Naive thymus-derived CD4-positive, alpha-beta T cell (primary cell): ENCODE results near the gene GPX4. TPM values are rescaled to one million over a fixed set of nuclear protein-coding genes. Genes with fewer than 3 reads are reported as not detected.

ENCODE experiments used
- ATAC-seq: fragments of 150-1000 bp; cut with Tn5 transposase; 2 replicates; pipeline ENCODE4 v1.10.0; 2021; ENCODE audit warnings: mild to moderate bottlenecking, moderate library complexity
- CTCF ChIA-PET: fragments of 350-600 bp; sonication (Branson Sonifier 250); formaldehyde crosslinking; loops from one replicate; lab custom pipeline; 2021; ENCODE audit warnings: antibody characterized with exemption; lab: Charles Lee
- POLR2A ChIA-PET: fragments of 350-600 bp; sonication (Branson Sonifier 250); formaldehyde crosslinking; loops from one replicate; lab custom pipeline; 2021; ENCODE audit warnings: antibody characterized with exemption, inconsistent platforms; lab: Charles Lee
- DNase-seq, 9 donors: peaks; one replicate each; pipeline versions ENCODE4 v3.0.0 to v3.0.0-alpha.2; 2020 to 2022; ENCODE audit warnings: mixed read lengths in 1 of 9
- H3K27ac ChIP-seq: one replicate; pipeline ENCODE4 v1.7.0; 2013; ENCODE audit warnings: mild to moderate bottlenecking, low read depth, low read length, moderate library complexity
- H3K27me3 ChIP-seq, 2 donors: one replicate each; pipeline ENCODE4 v1.7.0; 2013; ENCODE audit warnings: low read length in 2 of 2, mild to moderate bottlenecking in 2 of 2, moderate library complexity in 2 of 2; ENCODE audit not compliant: control insufficient read depth in 2 of 2, insufficient read depth in 2 of 2
- H3K36me3 ChIP-seq, 3 experiments: 1 replicate in 2 of 3; 2 replicates in 1 of 3; pipeline ENCODE4 v1.7.0; 2013; ENCODE audit warnings: low read length in 3 of 3, mild to moderate bottlenecking in 3 of 3, moderate library complexity in 1 of 3; ENCODE audit not compliant: insufficient read depth in 3 of 3, control insufficient read depth in 2 of 3
- H3K4me1 ChIP-seq, 2 donors: one replicate each; pipeline ENCODE4 v1.7.0; 2013; ENCODE audit warnings: low read length in 2 of 2, mild to moderate bottlenecking in 2 of 2, moderate library complexity in 1 of 2; ENCODE audit not compliant: control insufficient read depth in 2 of 2, insufficient read depth in 2 of 2
- H3K4me3 ChIP-seq: 2 replicates; pipeline ENCODE4 v1.7.0; 2013; ENCODE audit warnings: mild to moderate bottlenecking, low read length
- H3K9me3 ChIP-seq, 3 experiments: 1 replicate in 2 of 3; 2 replicates in 1 of 3; pipeline ENCODE4 v1.7.0; 2013; ENCODE audit warnings: low read length in 3 of 3; ENCODE audit not compliant: control insufficient read depth in 2 of 3
- H3K27ac Mint-ChIP-seq, 9 donors: one replicate each; pipeline ENCODE4 v1.8.0; 2020 to 2022; ENCODE audit warnings: mixed read lengths in 9 of 9, mild to moderate bottlenecking in 8 of 9, moderate library complexity in 5 of 9, inconsistent platforms in 2 of 9
- H3K27me3 Mint-ChIP-seq, 5 donors: one replicate each; pipeline ENCODE4 v1.8.0; 2021 to 2022; ENCODE audit warnings: mixed read lengths in 5 of 5, mild to moderate bottlenecking in 1 of 5
- H3K36me3 Mint-ChIP-seq, 5 donors: one replicate each; pipeline ENCODE4 v1.8.0; 2020 to 2022; ENCODE audit warnings: mixed read lengths in 5 of 5, mild to moderate bottlenecking in 3 of 5, inconsistent platforms in 1 of 5
- H3K4me1 Mint-ChIP-seq, 7 donors: one replicate each; pipeline ENCODE4 v1.8.0; 2020 to 2022; ENCODE audit warnings: mixed read lengths in 7 of 7, mild to moderate bottlenecking in 3 of 7, inconsistent platforms in 1 of 7
- H3K4me3 Mint-ChIP-seq, 10 donors: one replicate each; pipeline ENCODE4 v1.8.0; 2020 to 2022; ENCODE audit warnings: mild to moderate bottlenecking in 10 of 10, mixed read lengths in 10 of 10, moderate library complexity in 6 of 10, inconsistent platforms in 2 of 10
- H3K9me3 Mint-ChIP-seq, 11 donors: one replicate each; pipeline ENCODE4 v1.8.0; 2020 to 2022; ENCODE audit warnings: mixed read lengths in 11 of 11, mild to moderate bottlenecking in 4 of 11, inconsistent platforms in 1 of 11, moderate library complexity in 1 of 11
- intact Hi-C, 2 donors: fragments of 100-400 bp; cut with micrococcal nuclease; formaldehyde crosslinking; loops; one replicate each; pipeline ENCODE4 v1.15.1; 2023
- polyA plus RNA-seq, 2 donors: library from polyadenylated mRNA; unstranded; fragments of 300-500 nt; fragmentation: Illumina TruSeq; gene quantifications; one replicate each; pipeline ENCODE4 v1.2.3, GENCODE V29; 2021
- total RNA-seq, 6 experiments: library from RNA in 5 of 6; stranded (reverse) in 5 of 6; gene quantifications; 1 replicate in 5 of 6; 2 replicates in 1 of 6; pipeline ENCODE4 v1.2.3 and lab custom pipeline; 2021 to 2026

GPX4 gene
- total and polyA plus RNA-seq, 7 experiments from 2014 or later = 122 to 522 (median 228) TPM

- ATAC-seq (no peak), DNase-seq (no peak)
- no peaks in the 10 kb centered on the region for H3K9me3 Mint-ChIP-seq
- Histone ChIP-seq H3K27me3 (no peaks in the 10 kb centered on the region), H3K4me1 (no peaks in the 10 kb centered on the region), H3K27ac (no peak overlapping the region), H3K4me3 (no peak overlapping the region), H3K9me3 (no peaks in the 10 kb centered on the region), H3K36me3 (peaks cover 17 to 95% (median 30%) of the 10 kb centered on the region in 3 experiments)
- POLR2A ChIA-PET = interaction anchor here (1.2 kb wide), 1 partner anchor 15 kb away, joined by 3 read pairs; no protein-coding TSS in a partner anchor
- H3K4me1 Mint-ChIP-seq = peaks cover 0 to 11% (median 5%) of the 10 kb centered on the region in 7 donors
- H3K27ac Mint-ChIP-seq = peak overlapping the region in 1 of 9 donors; percentile 43
- no peaks in the 10 kb centered on the region for H3K27me3 Mint-ChIP-seq
- intact Hi-C loops = no loop called here
- no peak overlapping the region for H3K4me3 Mint-ChIP-seq
- CTCF ChIA-PET = interaction anchor here (0.6 to 1.8 kb wide), 3 partner anchors 10 to 343 kb away, joined by 3 to 4 read pairs (median 3); no protein-coding TSS in a partner anchor
- peaks cover 0 to 13% (median 0%) of the 10 kb centered on the region in 5 donors for H3K36me3 Mint-ChIP-seq
Measured at GRCh38 chr19:1123381-1123780, 19.6 kb downstream of the GPX4 start.

GRCh38 chr19:1123885-1124677 is 20.3 kb downstream of the GPX4 start:
- Histone ChIP-seq H3K27me3 (no peaks in the 10 kb centered on the region), H3K4me3 (no peak overlapping the region), H3K4me1 (peaks cover 0 to 3% of the 10 kb centered on the region in 2 donors), H3K36me3 (peaks cover 17 to 88% (median 30%) of the 10 kb centered on the region in 3 experiments), H3K27ac (no peak overlapping the region), H3K9me3 (no peaks in the 10 kb centered on the region)
- peaks cover 0 to 14% (median 7%) of the 10 kb centered on the region in 7 donors for H3K4me1 Mint-ChIP-seq
- no peaks in the 10 kb centered on the region for H3K9me3 Mint-ChIP-seq
- intact Hi-C loops = no loop called here
- DNase-seq (no peak), ATAC-seq (no peak)
- no peak overlapping the region for H3K27ac Mint-ChIP-seq
- POLR2A ChIA-PET = interaction anchor here (1.2 kb wide), 1 partner anchor 16 kb away, joined by 3 read pairs; no protein-coding TSS in a partner anchor
- CTCF ChIA-PET = interaction anchor here (0.5 to 1.8 kb wide), 4 partner anchors 10 to 81 kb away, joined by 3 to 4 read pairs (median 4); no protein-coding TSS in a partner anchor
- peaks cover 0 to 13% (median 0%) of the 10 kb centered on the region in 5 donors for H3K36me3 Mint-ChIP-seq
- no peaks in the 10 kb centered on the region for H3K27me3 Mint-ChIP-seq
- no peak overlapping the region for H3K4me3 Mint-ChIP-seq

- CTCF ChIA-PET = no interaction called here
Measured at GRCh38 chr19:1125601-1126467, 22.0 kb downstream of the GPX4 start.

DNA sequence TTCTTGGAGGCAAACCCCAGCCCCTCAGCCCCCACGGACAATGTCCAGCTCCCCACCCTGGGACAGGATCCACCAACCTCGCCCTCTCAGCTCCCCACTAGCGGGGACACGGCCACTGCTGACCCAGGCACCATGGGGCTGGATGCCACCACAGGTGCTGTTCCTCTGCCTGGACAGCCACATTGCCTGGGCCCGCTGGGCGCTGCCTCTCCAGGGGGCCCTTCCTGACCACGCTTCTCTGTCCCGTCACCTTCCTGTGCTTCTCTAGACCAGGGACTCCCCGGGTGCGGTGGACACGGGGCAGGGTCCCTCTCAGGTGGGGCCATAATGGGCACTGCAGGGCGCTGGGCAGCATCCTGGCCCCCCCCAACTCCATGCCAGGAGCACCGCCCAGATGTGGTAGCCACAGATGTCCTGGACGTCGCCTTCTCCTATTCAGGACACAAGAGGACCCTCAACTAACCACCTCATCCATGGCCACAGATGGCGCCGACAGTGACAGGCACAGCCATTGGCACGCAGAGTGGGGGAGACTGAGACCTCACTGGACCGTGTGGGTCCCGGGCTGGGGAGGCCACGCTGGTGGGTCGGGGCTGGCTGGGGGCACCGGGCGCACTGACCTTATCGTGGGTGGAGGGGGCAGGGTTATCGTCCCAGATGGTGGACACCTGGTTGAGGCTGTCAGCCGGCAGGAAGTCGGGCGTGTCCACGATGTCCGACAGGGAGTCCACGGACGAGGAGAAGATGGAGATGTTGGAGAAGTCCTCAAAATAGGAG is 23.4 kb downstream of the GPX4 start:
- ChIA-PET POLR2A (no interaction called here), CTCF (no interaction called here)
- Histone ChIP-seq H3K36me3 (peaks cover 11 to 65% (median 22%) of the 10 kb centered on the region in 3 experiments), H3K9me3 (no peaks in the 10 kb centered on the region), H3K27ac (no peak overlapping the region), H3K27me3 (no peaks in the 10 kb centered on the region), H3K4me1 (peaks cover 14 to 19% of the 10 kb centered on the region in 2 donors), H3K4me3 (no peak overlapping the region)
- H3K27ac Mint-ChIP-seq = peak overlapping the region in 2 of 9 donors; percentile 43 to 59
- DNase-seq (no peak), ATAC-seq (no peak)
- peak overlapping the region in 1 of 10 donors; percentile 51 for H3K4me3 Mint-ChIP-seq
- H3K27me3 Mint-ChIP-seq = no peaks in the 10 kb centered on the region
- intact Hi-C loops = no loop called here
- H3K4me1 Mint-ChIP-seq = peaks cover 6 to 33% (median 21%) of the 10 kb centered on the region in 7 donors
- H3K9me3 Mint-ChIP-seq = no peaks in the 10 kb centered on the region
- H3K36me3 Mint-ChIP-seq = peaks cover 0 to 7% (median 0%) of the 10 kb centered on the region in 5 donors

More at GRCh38 chr19:1125601-1126467, 22.0 kb downstream of the GPX4 start:
- peaks cover 4 to 32% (median 20%) of the 10 kb centered on the region in 7 donors for H3K4me1 Mint-ChIP-seq
- Histone ChIP-seq H3K9me3 (no peaks in the 10 kb centered on the region), H3K4me1 (peaks cover 10 to 19% of the 10 kb centered on the region in 2 donors), H3K4me3 (no peak overlapping the region), H3K27ac (no peak overlapping the region), H3K36me3 (peaks cover 17 to 71% (median 30%) of the 10 kb centered on the region in 3 experiments), H3K27me3 (no peaks in the 10 kb centered on the region)
- peak overlapping the region in 1 of 9 donors; percentile 68 for H3K27ac Mint-ChIP-seq
- H3K27me3 Mint-ChIP-seq = no peaks in the 10 kb centered on the region
- peak overlapping the region in 1 of 10 donors; percentile 33 for H3K4me3 Mint-ChIP-seq
- H3K9me3 Mint-ChIP-seq = no peaks in the 10 kb centered on the region
- H3K36me3 Mint-ChIP-seq = peaks cover 0 to 13% (median 0%) of the 10 kb centered on the region in 5 donors
- POLR2A ChIA-PET = no interaction called here
- DNase-seq (no peak), ATAC-seq (no peak)
- intact Hi-C loops = no loop called here

- H3K27ac Mint-ChIP-seq = peak overlapping the region in 3 of 9 donors; percentile 43 to 72 (median 59)
- H3K27me3 ChIP-seq = no peaks in the 10 kb centered on the region
- H3K9me3 ChIP-seq = no peaks in the 10 kb centered on the region
- H3K9me3 Mint-ChIP-seq = no peaks in the 10 kb centered on the region
- DNase-seq = no peak
- POLR2A ChIA-PET = interaction anchor here (0.5 to 1.9 kb wide), 3 partner anchors 10 to 64 kb away, joined by 5 to 6 read pairs (median 5); partner anchors contain the start of gene GPX4
- CTCF ChIA-PET = interaction anchor here (0.6 to 0.7 kb wide), 2 partner anchors 28 to 72 kb away, joined by 3 read pairs; no protein-coding TSS in a partner anchor
- H3K27me3 Mint-ChIP-seq = no peaks in the 10 kb centered on the region
- ATAC-seq = no peak
- no peak overlapping the region for H3K27ac ChIP-seq
- H3K4me3 Mint-ChIP-seq = no peak overlapping the region
- H3K4me3 ChIP-seq = no peak overlapping the region
- peaks cover 8 to 33% (median 21%) of the 10 kb centered on the region in 7 donors for H3K4me1 Mint-ChIP-seq
- peaks cover 11 to 56% (median 18%) of the 10 kb centered on the region in 3 experiments for H3K36me3 ChIP-seq
- H3K4me1 ChIP-seq = peaks cover 16 to 27% of the 10 kb centered on the region in 2 donors
- peaks cover 0 to 4% (median 0%) of the 10 kb centered on the region in 5 donors for H3K36me3 Mint-ChIP-seq
- intact Hi-C loops = no loop called here
Measured at GRCh38 chr19:1128106-1128505, 24.3 kb downstream of the GPX4 start.
